ENCODE data around the gene ZZZ3. TPM values are rescaled to one million over a fixed set of nuclear protein-coding genes. Genes with fewer than 3 reads are reported as not detected.

Gene ZZZ3
- total and polyA plus RNA-seq, 2 donors from 2014 or later, result 12.3 to 55.3 TPM

DNA sequence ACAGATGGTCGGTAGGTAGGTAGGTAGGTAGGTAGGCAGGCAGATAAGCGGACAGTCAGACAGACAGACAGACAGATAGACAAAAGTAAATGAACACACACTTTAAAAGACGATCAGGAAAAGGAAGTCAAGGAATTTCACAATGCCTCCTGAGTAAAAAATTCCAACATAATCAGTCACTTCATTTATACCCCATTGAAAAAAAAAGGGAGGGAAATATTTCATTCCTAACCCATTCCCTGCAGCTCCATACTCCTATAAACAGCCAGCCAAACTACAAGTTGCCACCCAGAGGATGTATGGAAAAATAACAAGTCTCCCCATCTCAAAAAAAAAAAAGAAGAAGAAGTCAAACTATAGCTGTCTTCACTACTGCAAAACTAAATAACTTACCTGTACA lies 43.4 kb downstream of the ZZZ3 start:
- Histone ChIP-seq H3K36me3 (ENCODE audit: control insufficient read depth in 2 of 3, insufficient read depth in 3 of 3, low read length in 3 of 3) (peaks cover 0 to 6% (median 0%) of the 10 kb centered on the region in 3 donors), H3K27ac (ENCODE audit: low read depth in 2 of 2, low read length in 2 of 2) (no peak overlapping the region), H3K9ac (ENCODE audit: low read length in 3 of 3) (no peak overlapping the region), H3K9me3 (ENCODE audit: control insufficient read depth in 2 of 3, insufficient read depth in 1 of 3, low read length in 3 of 3) (no peaks in the 10 kb centered on the region), H3K4me3 (ENCODE audit: low read length in 3 of 3) (no peak overlapping the region), H3K4me1 (ENCODE audit: control insufficient read depth in 2 of 3, insufficient read depth in 2 of 3, low read depth in 1 of 3, low read length in 3 of 3) (no peaks in the 10 kb centered on the region), H3K27me3 (ENCODE audit: control insufficient read depth, insufficient read depth, low read length) (no peaks in the 10 kb centered on the region)
- DNase-seq, result no peak
- intact Hi-C loops (cut with DNase I), result no loop called here
- TF ChIP-seq CTCF (IDR thresholded peaks at IDR 0.05; ENCODE audit: borderline replicate concordance, extremely low read depth, insufficient read depth), result no peak
- FAIRE-seq, result no peak

- intact Hi-C loops (cut with DNase I), result no loop called here
- H3K4me3 ChIP-seq (ENCODE audit: low read length in 3 of 3), result no peak overlapping the region
- peaks cover 4 to 18% (median 9%) of the 10 kb centered on the region in 3 donors for H3K36me3 ChIP-seq (ENCODE audit: control insufficient read depth in 2 of 3, insufficient read depth in 3 of 3, low read length in 3 of 3)
- no peak for TF ChIP-seq CTCF (IDR thresholded peaks at IDR 0.05; ENCODE audit: borderline replicate concordance, extremely low read depth, insufficient read depth)
- H3K9ac ChIP-seq (ENCODE audit: low read length in 3 of 3), result no peak overlapping the region
- no peaks in the 10 kb centered on the region for H3K4me1 ChIP-seq (ENCODE audit: control insufficient read depth in 2 of 3, insufficient read depth in 2 of 3, low read depth in 1 of 3, low read length in 3 of 3)
- no peaks in the 10 kb centered on the region for H3K27me3 ChIP-seq (ENCODE audit: control insufficient read depth, insufficient read depth, low read length)
- no peak overlapping the region for H3K27ac ChIP-seq (ENCODE audit: low read depth in 2 of 2, low read length in 2 of 2)
- no peaks in the 10 kb centered on the region for H3K9me3 ChIP-seq (ENCODE audit: control insufficient read depth in 2 of 3, insufficient read depth in 1 of 3, low read length in 3 of 3)
- no peak for FAIRE-seq
- DNase-seq, result no peak
Observed at GRCh38 chr1:77636864-77637263, 45.6 kb downstream of the ZZZ3 start.

Other genes starting within 250 kb of the ZZZ3 start
- 63.3 TPM for gene USP33, start 77.2 kb upstream of the ZZZ3 start, total RNA-seq
- gene USP33, start 77.2 kb upstream of the ZZZ3 start, polyA plus RNA-seq (ENCODE audit: insufficient read depth, low read depth, low replicate concordance), result 25.7 TPM
- gene MIGA1, start 97.0 kb upstream of the ZZZ3 start, total RNA-seq, result 25.5 TPM
- 5.4 TPM for gene MIGA1, start 97.0 kb upstream of the ZZZ3 start, polyA plus RNA-seq (ENCODE audit: insufficient read depth, low read depth, low replicate concordance)
- gene NEXN, start 206.0 kb upstream of the ZZZ3 start, total RNA-seq, result 7.1 TPM
- 6.5 TPM for gene NEXN, start 206.0 kb upstream of the ZZZ3 start, polyA plus RNA-seq (ENCODE audit: insufficient read depth, low read depth, low replicate concordance)